Lung (tissue), 12 donors: ENCODE measurements around the gene CD3G. TPM values are rescaled to one million over a fixed set of nuclear protein-coding genes. Genes with fewer than 3 reads are reported as not detected.
A peak's percentile ranks its signal among the peaks of the same experiment; 100 is the strongest.

Experiments
- ATAC-seq: fragments of 200-7000 bp; cut with Tn5 transposase; one replicate; pipeline ENCODE4 v1.9.1; 2020; ENCODE audit warnings: moderate number of reproducible peaks; ENCODE audit not compliant: insufficient read depth, low FRiP score
- DNase-seq, 3 donors: peaks; one replicate each; pipeline ENCODE4 v3.0.0-alpha.2; 2013 to 2017
- H3K27ac ChIP-seq, 2 donors: one replicate each; pipeline ENCODE4 v1.5.1; 2013; ENCODE audit warnings: mild to moderate bottlenecking in 2 of 2, moderate library complexity in 2 of 2, control low read depth in 1 of 2, inconsistent platforms in 1 of 2, low read depth in 1 of 2, low read length in 1 of 2
- H3K27me3 ChIP-seq, 3 donors: one replicate each; pipeline ENCODE4 v1.5.1; 2013; ENCODE audit warnings: low read length in 2 of 3; ENCODE audit not compliant: control insufficient read depth in 3 of 3, insufficient read depth in 3 of 3
- H3K36me3 ChIP-seq, 4 donors: one replicate each; pipeline ENCODE4 v1.5.1; 2013; ENCODE audit warnings: low read length in 4 of 4, mild to moderate bottlenecking in 1 of 4, moderate library complexity in 1 of 4; ENCODE audit not compliant: control insufficient read depth in 4 of 4, insufficient read depth in 4 of 4
- H3K4me1 ChIP-seq, 5 donors: one replicate each; pipeline ENCODE4 v1.5.1; 2013; ENCODE audit warnings: low read length in 5 of 5, mild to moderate bottlenecking in 2 of 5, moderate library complexity in 1 of 5; ENCODE audit not compliant: control insufficient read depth in 5 of 5, insufficient read depth in 5 of 5
- H3K4me3 ChIP-seq: one replicate; pipeline ENCODE4 v1.5.1; 2013; ENCODE audit warnings: mild to moderate bottlenecking, control low read depth, moderate library complexity
- H3K9ac ChIP-seq, 2 donors: one replicate each; pipeline ENCODE4 v1.5.1; 2013; ENCODE audit warnings: low read length in 2 of 2, control low read depth in 1 of 2; ENCODE audit not compliant: insufficient read depth in 1 of 2
- H3K9me3 ChIP-seq, 4 donors: one replicate each; pipeline ENCODE4 v1.5.1; 2013; ENCODE audit warnings: low read length in 3 of 4, mild to moderate bottlenecking in 1 of 4, moderate library complexity in 1 of 4; ENCODE audit not compliant: control insufficient read depth in 4 of 4, insufficient read depth in 3 of 4
- WGBS, 2 donors: extraction: QIAGEN DNeasy Blood & Tissue Kit; methylation state at CpG; one replicate each; pipeline ENCODE4 v1.1.7; 2013; 5-methylcytosine and 5-hydroxymethylcytosine counted together
- polyA plus RNA-seq, 2 donors: library from polyadenylated mRNA; stranded (reverse); fragments of 200-250 nt; gene quantifications; one replicate each; pipeline ENCODE4 v1.2.1, GENCODE V29; 2013
- total RNA-seq, 2 donors: library from RNA; depleted of rRNA in 1 of 2; stranded (reverse); fragments of >200 nt in 1 of 2; gene quantifications; one replicate each; pipeline ENCODE4 v1.2.1, GENCODE V29; 2014 to 2021
- TF ChIP-seq, protein P1 (sequence below): IDR thresholded peaks from 2 replicates; pipeline ENCODE4 v1.5.1; 2012; ENCODE audit warnings: mild to moderate bottlenecking; ENCODE audit errors: control extremely low read depth, extremely low read depth
- donor health status: control.
- donor health status: control.
- donor health status: Bipolar disorder and iron deficiency.
- donor health status: healthy.
- donor health status: DM: yes; HTN: yes; CAD: no.

CD3G gene
- total and polyA plus RNA-seq, 4 donors = 0.55 to 2.7 (median 1.1) TPM

DNA sequence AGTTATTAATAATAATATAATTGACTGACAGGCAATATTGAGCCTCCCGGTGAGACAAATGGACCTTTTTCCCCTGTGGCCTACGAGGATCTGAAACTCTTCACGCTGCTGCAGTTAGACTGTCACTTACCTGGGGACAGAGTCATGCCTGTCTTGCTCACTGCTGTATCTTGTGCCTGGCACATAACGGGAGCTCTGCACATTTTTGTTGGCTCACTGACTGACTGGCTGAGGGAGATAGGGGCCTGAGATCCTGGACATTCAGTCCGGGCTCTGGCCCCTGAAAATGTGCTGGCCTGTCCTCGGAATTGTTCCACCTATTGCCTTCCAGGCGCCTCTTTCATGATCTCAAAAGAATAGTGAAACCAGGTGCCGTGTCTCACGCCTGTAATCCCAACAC is 896 bp upstream of the CD3G start:
- no peaks in the 10 kb centered on the region for H3K36me3 ChIP-seq
- H3K27me3 ChIP-seq = no peaks in the 10 kb centered on the region
- H3K9me3 ChIP-seq = no peaks in the 10 kb centered on the region
- no peak overlapping the region for H3K4me3 ChIP-seq
- H3K27ac ChIP-seq = no peak overlapping the region
- DNase-seq (no peak), ATAC-seq (no peak)
- TF ChIP-seq, protein P1, sequence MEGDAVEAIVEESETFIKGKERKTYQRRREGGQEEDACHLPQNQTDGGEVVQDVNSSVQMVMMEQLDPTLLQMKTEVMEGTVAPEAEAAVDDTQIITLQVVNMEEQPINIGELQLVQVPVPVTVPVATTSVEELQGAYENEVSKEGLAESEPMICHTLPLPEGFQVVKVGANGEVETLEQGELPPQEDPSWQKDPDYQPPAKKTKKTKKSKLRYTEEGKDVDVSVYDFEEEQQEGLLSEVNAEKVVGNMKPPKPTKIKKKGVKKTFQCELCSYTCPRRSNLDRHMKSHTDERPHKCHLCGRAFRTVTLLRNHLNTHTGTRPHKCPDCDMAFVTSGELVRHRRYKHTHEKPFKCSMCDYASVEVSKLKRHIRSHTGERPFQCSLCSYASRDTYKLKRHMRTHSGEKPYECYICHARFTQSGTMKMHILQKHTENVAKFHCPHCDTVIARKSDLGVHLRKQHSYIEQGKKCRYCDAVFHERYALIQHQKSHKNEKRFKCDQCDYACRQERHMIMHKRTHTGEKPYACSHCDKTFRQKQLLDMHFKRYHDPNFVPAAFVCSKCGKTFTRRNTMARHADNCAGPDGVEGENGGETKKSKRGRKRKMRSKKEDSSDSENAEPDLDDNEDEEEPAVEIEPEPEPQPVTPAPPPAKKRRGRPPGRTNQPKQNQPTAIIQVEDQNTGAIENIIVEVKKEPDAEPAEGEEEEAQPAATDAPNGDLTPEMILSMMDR = no peak
- 80 to 86% methylated on average over 9 of the region's 9 CpGs for WGBS, 2 donors
- no peak overlapping the region for H3K9ac ChIP-seq
- H3K4me1 ChIP-seq = no peaks in the 10 kb centered on the region

DNA sequence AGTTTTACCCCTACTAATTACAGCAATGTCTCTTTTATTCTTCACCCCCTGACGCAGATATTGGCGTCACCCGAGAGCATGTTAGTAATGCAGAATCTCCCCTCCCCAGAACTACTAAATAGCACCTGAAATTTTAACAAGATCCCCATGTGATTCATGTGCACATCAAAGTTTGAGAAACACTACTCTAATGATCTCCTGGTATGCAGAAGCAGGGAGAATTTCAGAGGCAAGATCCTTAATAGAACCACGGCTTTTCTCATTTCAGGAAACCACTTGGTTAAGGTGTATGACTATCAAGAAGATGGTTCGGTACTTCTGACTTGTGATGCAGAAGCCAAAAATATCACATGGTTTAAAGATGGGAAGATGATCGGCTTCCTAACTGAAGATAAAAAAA is 5.3 kb downstream of the CD3G start:
- TF ChIP-seq, protein P1 = no peak
- no peak overlapping the region for H3K27ac ChIP-seq

DNA sequence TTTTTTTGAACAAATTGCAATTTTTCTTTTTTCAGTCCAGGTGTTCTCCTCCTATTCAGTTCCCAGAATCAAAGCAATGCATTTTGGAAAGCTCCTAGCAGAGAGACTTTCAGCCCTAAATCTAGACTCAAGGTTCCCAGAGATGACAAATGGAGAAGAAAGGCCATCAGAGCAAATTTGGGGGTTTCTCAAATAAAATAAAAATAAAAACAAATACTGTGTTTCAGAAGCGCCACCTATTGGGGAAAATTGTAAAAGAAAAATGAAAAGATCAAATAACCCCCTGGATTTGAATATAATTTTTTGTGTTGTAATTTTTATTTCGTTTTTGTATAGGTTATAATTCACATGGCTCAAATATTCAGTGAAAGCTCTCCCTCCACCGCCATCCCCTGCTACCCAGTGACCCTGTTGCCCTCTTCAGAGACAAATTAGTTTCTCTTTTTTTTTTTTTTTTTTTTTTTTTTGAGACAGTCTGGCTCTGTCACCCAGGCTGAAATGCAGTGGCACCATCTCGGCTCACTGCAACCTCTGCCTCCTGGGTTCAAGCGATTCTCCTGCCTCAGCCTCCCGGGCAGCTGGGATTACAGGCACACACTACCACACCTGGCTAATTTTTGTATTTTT is 9.1 kb downstream of the CD3G start:
- Histone ChIP-seq H3K4me3 (no peak overlapping the region), H3K36me3 (no peaks in the 10 kb centered on the region), H3K9me3 (no peaks in the 10 kb centered on the region), H3K4me1 (no peaks in the 10 kb centered on the region), H3K27ac (no peak overlapping the region), H3K27me3 (peaks cover 0 to 5% (median 0%) of the 10 kb centered on the region in 3 donors), H3K9ac (no peak overlapping the region)
- ATAC-seq (no peak), DNase-seq (peak in 2 of 3 donors; percentile 38 to 40)
- 12 to 17% methylated on average over 6 of the region's 6 CpGs for WGBS, 2 donors
- TF ChIP-seq, protein P1 = no peak

More for the DNA sequence above, 5.3 kb downstream of the CD3G start:
- 70 to 81% methylated on average over 6 of the region's 6 CpGs for WGBS, 2 donors
- no peak for ATAC-seq
- Histone ChIP-seq H3K9ac (no peak overlapping the region), H3K9me3 (no peaks in the 10 kb centered on the region), H3K4me3 (no peak overlapping the region), H3K4me1 (no peaks in the 10 kb centered on the region), H3K36me3 (no peaks in the 10 kb centered on the region), H3K27me3 (no peaks in the 10 kb centered on the region)
- no peak for DNase-seq

DNA sequence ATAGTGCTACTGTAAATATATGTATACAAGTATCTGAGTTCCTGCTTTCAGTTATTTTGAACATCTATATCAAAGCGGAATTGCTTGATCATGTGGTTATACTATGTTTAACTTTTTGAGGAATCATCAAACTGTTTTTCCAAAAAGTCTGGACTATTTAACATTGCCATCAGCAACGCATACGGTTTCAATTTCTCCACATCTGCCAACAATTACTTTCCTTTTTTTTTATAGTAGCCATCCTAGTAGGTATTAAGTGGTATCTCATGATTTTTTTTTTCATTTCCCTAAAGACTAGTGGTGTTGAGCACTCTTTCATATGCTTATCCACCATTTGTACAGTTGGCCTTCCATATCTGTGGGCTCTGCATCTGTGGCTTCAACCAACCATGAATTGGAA is 13.9 kb downstream of the CD3G start:
- H3K9ac ChIP-seq = no peak overlapping the region
- no peak for ATAC-seq
- H3K9me3 ChIP-seq = no peaks in the 10 kb centered on the region
- H3K27me3 ChIP-seq = peaks cover 0 to 5% (median 0%) of the 10 kb centered on the region in 3 donors
- no peak overlapping the region for H3K27ac ChIP-seq
- 80 to 81% methylated on average over 3 of the region's 3 CpGs for WGBS, 2 donors
- no peak overlapping the region for H3K4me3 ChIP-seq
- TF ChIP-seq, protein P1 = no peak
- no peaks in the 10 kb centered on the region for H3K36me3 ChIP-seq
- DNase-seq = no peak
- peaks cover 0 to 10% (median 2%) of the 10 kb centered on the region in 5 donors for H3K4me1 ChIP-seq
